WTC11 (cell line): ENCODE data around the gene CPEB3. TPM values are rescaled to one million over a fixed set of nuclear protein-coding genes. Genes with fewer than 3 reads are reported as not detected.

Experiments
- ATAC-seq: fragments of 200-7000 bp; cut with Tn5 transposase; 2 replicates; pipeline ENCODE4 v1.10.0; 2021; ENCODE audit warnings: mild to moderate bottlenecking, moderate library complexity
- CTCF ChIA-PET: fragments of 300-600 bp; sonication (Branson Sonifier 250); formaldehyde crosslinking; loops from one replicate; lab custom pipeline; 2021; ENCODE audit warnings: antibody characterized with exemption; lab: Charles Lee
- POLR2A ChIA-PET: fragments of 350-600 bp; sonication (Branson Sonifier 250); formaldehyde crosslinking; loops from one replicate; lab custom pipeline; 2021; ENCODE audit warnings: antibody characterized with exemption; lab: Charles Lee
- DNase-seq: peaks from one replicate; pipeline ENCODE4 v3.0.0; 2021; ENCODE audit warnings: low spot score
- H3K27ac Mint-ChIP-seq: 2 replicates; pipeline ENCODE4 v1.8.0; 2021; ENCODE audit warnings: mixed read lengths
- H3K27me3 Mint-ChIP-seq: 2 replicates; pipeline ENCODE4 v1.8.0; 2021; ENCODE audit warnings: low read depth, mild to moderate bottlenecking, moderate library complexity, mixed read lengths
- H3K36me3 Mint-ChIP-seq: 2 replicates; pipeline ENCODE4 v1.8.0; 2021; ENCODE audit warnings: mixed read lengths
- H3K4me1 Mint-ChIP-seq: 2 replicates; pipeline ENCODE4 v1.8.0; 2022; ENCODE audit warnings: mixed read lengths
- H3K4me3 Mint-ChIP-seq: 2 replicates; pipeline ENCODE4 v1.8.0; 2021; ENCODE audit warnings: mild to moderate bottlenecking, moderate library complexity, mixed read lengths
- H3K9me3 Mint-ChIP-seq: 2 replicates; pipeline ENCODE4 v1.8.0; 2021; ENCODE audit warnings: mixed read lengths
- ARID4B ChIP-seq: sonication (generic); formaldehyde crosslinking; IDR thresholded peaks from 2 replicates; pipeline ENCODE4 v1.8.0; 2023; ENCODE audit warnings: missing genetic modification reagents, mild to moderate bottlenecking, borderline replicate concordance
- ATF2 ChIP-seq: sonication (generic); formaldehyde crosslinking; IDR thresholded peaks from 2 replicates; pipeline ENCODE4 v1.8.1; 2022; ENCODE audit warnings: low read depth, missing genetic modification reagents, borderline replicate concordance
- E2F1 ChIP-seq: sonication (generic); formaldehyde crosslinking; IDR thresholded peaks from 2 replicates; pipeline ENCODE4 v1.8.0; 2022; ENCODE audit warnings: mild to moderate bottlenecking, missing genetic modification reagents
- E2F5 ChIP-seq: sonication (generic); formaldehyde crosslinking; IDR thresholded peaks from 2 replicates; pipeline ENCODE4 v1.8.1; 2022; ENCODE audit warnings: mild to moderate bottlenecking, moderate library complexity, missing genetic modification reagents
- ESRRA ChIP-seq: sonication (generic); formaldehyde crosslinking; IDR thresholded peaks from 2 replicates; pipeline ENCODE4 v1.8.1; 2022; ENCODE audit warnings: mild to moderate bottlenecking, missing genetic modification reagents, borderline replicate concordance
- FOXJ3 ChIP-seq: sonication (generic); formaldehyde crosslinking; IDR thresholded peaks from 2 replicates; pipeline ENCODE4 v1.9.0; 2021; ENCODE audit warnings: missing genetic modification reagents, mild to moderate bottlenecking, borderline replicate concordance
- GABPB1 ChIP-seq: sonication (generic); formaldehyde crosslinking; IDR thresholded peaks from 2 replicates; pipeline ENCODE4 v1.8.1; 2023; ENCODE audit warnings: mild to moderate bottlenecking, missing genetic modification reagents
- IRF2 ChIP-seq: sonication (generic); formaldehyde crosslinking; IDR thresholded peaks from 2 replicates; pipeline ENCODE4 v1.8.0; 2022; ENCODE audit warnings: low read depth, missing genetic modification reagents, borderline replicate concordance
- JAZF1 ChIP-seq: fragments of 250-450 bp; sonication (Bioruptor Pico); IDR thresholded peaks from 2 replicates; pipeline ENCODE4 v1.9.0; 2021; ENCODE audit warnings: moderate library complexity, mild to moderate bottlenecking, inconsistent platforms
- MAX ChIP-seq: sonication (generic); formaldehyde crosslinking; IDR thresholded peaks from 2 replicates; pipeline ENCODE4 v1.8.0; 2022; ENCODE audit warnings: mild to moderate bottlenecking, missing genetic modification reagents
- MXD4 ChIP-seq: fragments of 250-450 bp; sonication (Bioruptor Pico); IDR thresholded peaks from 2 replicates; pipeline ENCODE4 v1.8.0; 2021; ENCODE audit warnings: mild to moderate bottlenecking, moderate library complexity, borderline replicate concordance
- OVOL2 ChIP-seq: fragments of 250-450 bp; sonication (Bioruptor Pico); IDR thresholded peaks from 2 replicates; pipeline ENCODE4 v1.9.0; 2021; ENCODE audit warnings: mild to moderate bottlenecking, borderline replicate concordance
- SOX15 ChIP-seq: fragments of 250-450 bp; sonication (Bioruptor Pico); IDR thresholded peaks from 2 replicates; pipeline ENCODE4 v1.9.0; 2021; ENCODE audit warnings: mild to moderate bottlenecking
- TCF7 ChIP-seq: sonication (generic); formaldehyde crosslinking; IDR thresholded peaks from 2 replicates; pipeline ENCODE4 v1.8.0; 2022; ENCODE audit warnings: mild to moderate bottlenecking, low read depth, missing genetic modification reagents, moderate library complexity
- ZNF121 ChIP-seq: sonication (generic); formaldehyde crosslinking; IDR thresholded peaks from 2 replicates; pipeline ENCODE4 v1.8.0; 2023; ENCODE audit warnings: missing genetic modification reagents
- ZNF138 ChIP-seq: sonication (generic); formaldehyde crosslinking; conservative IDR thresholded peaks from 2 replicates; pipeline ENCODE4 v1.8.1; 2022; ENCODE audit warnings: mild to moderate bottlenecking, moderate library complexity, missing genetic modification reagents
- ZNF396 ChIP-seq: fragments of 250-450 bp; sonication (Bioruptor Pico); IDR thresholded peaks from 2 replicates; pipeline ENCODE4 v1.8.0; 2021; ENCODE audit warnings: mild to moderate bottlenecking, moderate library complexity, borderline replicate concordance
- ZNF416 ChIP-seq: fragments of 250-450 bp; sonication (Bioruptor Pico); IDR thresholded peaks from 2 replicates; pipeline ENCODE4 v1.9.0; 2021; ENCODE audit warnings: mild to moderate bottlenecking, inconsistent platforms
- total RNA-seq: library from RNA; stranded (reverse); gene quantifications from 3 replicates; pipeline ENCODE4 v1.2.3, GENCODE V29; 2021
- TF ChIP-seq, protein P1 (sequence below): sonication (generic); formaldehyde crosslinking; IDR thresholded peaks from 2 replicates; pipeline ENCODE4 v1.8.0; 2022; ENCODE audit warnings: missing genetic modification reagents

CPEB3 gene
- total RNA-seq, 1 experiment from 2014 or later: 2.4 TPM

GRCh38 chr10:92316610-92317009 is 25.7 kb upstream of the CPEB3 start (continued):
- no peak for TF ChIP-seq FOXJ3 (CRISPR knock-in tag)
- TF ChIP-seq OVOL2 (CRISPR knock-in tag): no peak
- no peak for TF ChIP-seq JAZF1
- no peak for TF ChIP-seq ZNF416 (CRISPR knock-in tag)
- TF ChIP-seq ZNF138 (CRISPR knock-in tag): no peak
- no peak for TF ChIP-seq TCF7
- TF ChIP-seq ZNF396 (CRISPR knock-in tag): no peak
- TF ChIP-seq MAX (CRISPR knock-in tag): no peak

GRCh38 chr10:92313750-92314149 is 22.9 kb upstream of the CPEB3 start:
- no peak overlapping the region for H3K27ac Mint-ChIP-seq
- ATAC-seq (no peak), DNase-seq (no peak)
- CTCF ChIA-PET: no interaction called here
- no peaks in the 10 kb centered on the region for H3K27me3 Mint-ChIP-seq
- H3K9me3 Mint-ChIP-seq: no peaks in the 10 kb centered on the region
- TF ChIP-seq ARID4B (no peak), ZNF121 (no peak), E2F5 (CRISPR knock-in tag) (no peak), MAX (CRISPR knock-in tag) (no peak), GABPB1 (CRISPR knock-in tag) (no peak), IRF2 (CRISPR knock-in tag) (no peak), SOX15 (CRISPR knock-in tag) (no peak), ATF2 (no peak), ESRRA (CRISPR knock-in tag) (no peak), E2F1 (CRISPR knock-in tag) (no peak), TCF7 (no peak), MXD4 (CRISPR knock-in tag) (no peak)
- TF ChIP-seq, protein P1, sequence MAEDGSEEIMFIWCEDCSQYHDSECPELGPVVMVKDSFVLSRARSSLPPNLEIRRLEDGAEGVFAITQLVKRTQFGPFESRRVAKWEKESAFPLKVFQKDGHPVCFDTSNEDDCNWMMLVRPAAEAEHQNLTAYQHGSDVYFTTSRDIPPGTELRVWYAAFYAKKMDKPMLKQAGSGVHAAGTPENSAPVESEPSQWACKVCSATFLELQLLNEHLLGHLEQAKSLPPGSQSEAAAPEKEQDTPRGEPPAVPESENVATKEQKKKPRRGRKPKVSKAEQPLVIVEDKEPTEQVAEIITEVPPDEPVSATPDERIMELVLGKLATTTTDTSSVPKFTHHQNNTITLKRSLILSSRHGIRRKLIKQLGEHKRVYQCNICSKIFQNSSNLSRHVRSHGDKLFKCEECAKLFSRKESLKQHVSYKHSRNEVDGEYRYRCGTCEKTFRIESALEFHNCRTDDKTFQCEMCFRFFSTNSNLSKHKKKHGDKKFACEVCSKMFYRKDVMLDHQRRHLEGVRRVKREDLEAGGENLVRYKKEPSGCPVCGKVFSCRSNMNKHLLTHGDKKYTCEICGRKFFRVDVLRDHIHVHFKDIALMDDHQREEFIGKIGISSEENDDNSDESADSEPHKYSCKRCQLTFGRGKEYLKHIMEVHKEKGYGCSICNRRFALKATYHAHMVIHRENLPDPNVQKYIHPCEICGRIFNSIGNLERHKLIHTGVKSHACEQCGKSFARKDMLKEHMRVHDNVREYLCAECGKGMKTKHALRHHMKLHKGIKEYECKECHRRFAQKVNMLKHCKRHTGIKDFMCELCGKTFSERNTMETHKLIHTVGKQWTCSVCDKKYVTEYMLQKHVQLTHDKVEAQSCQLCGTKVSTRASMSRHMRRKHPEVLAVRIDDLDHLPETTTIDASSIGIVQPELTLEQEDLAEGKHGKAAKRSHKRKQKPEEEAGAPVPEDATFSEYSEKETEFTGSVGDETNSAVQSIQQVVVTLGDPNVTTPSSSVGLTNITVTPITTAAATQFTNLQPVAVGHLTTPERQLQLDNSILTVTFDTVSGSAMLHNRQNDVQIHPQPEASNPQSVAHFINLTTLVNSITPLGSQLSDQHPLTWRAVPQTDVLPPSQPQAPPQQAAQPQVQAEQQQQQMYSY (CRISPR knock-in tag): no peak
- peaks cover 35% of the 10 kb centered on the region for H3K36me3 Mint-ChIP-seq
- peaks cover 13% of the 10 kb centered on the region for H3K4me1 Mint-ChIP-seq
- POLR2A ChIA-PET: no interaction called here
- H3K4me3 Mint-ChIP-seq: no peak overlapping the region
